ENCODE data around the gene KDM4C.

DNA sequence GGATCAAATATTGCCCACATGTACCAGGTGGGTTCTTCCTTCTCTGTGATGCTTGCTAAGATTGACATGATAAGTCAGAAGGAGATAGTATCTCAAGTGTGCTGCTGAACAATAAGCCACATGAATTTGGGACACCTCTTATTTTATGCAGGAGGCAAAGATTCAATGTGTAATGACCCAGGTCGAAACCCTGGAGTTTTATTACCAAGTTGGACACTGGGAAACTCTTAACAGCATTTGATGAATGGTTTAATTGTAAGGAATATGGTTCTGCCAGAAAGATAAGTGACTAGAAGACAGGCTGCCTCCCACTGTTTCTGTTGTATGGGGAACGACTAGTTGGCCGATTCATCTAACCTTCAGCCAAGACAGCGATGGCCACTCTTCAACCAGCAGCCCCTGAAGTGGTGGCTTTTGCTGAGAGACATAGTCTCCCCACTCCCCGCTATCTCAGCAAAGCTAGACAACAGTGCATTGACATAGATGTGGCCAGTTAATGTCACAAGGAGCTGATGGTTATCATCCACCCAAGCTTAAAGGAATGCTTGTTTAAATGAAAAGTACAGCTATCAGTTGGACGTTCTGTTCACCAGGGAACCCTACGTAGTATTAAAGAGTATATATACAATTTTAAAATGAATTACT lies 407.7 kb downstream of the KDM4C start:
- TF ChIP-seq POLR2A (IDR thresholded peaks at IDR 0.05): no peak
- TF ChIP-seq, protein P1, sequence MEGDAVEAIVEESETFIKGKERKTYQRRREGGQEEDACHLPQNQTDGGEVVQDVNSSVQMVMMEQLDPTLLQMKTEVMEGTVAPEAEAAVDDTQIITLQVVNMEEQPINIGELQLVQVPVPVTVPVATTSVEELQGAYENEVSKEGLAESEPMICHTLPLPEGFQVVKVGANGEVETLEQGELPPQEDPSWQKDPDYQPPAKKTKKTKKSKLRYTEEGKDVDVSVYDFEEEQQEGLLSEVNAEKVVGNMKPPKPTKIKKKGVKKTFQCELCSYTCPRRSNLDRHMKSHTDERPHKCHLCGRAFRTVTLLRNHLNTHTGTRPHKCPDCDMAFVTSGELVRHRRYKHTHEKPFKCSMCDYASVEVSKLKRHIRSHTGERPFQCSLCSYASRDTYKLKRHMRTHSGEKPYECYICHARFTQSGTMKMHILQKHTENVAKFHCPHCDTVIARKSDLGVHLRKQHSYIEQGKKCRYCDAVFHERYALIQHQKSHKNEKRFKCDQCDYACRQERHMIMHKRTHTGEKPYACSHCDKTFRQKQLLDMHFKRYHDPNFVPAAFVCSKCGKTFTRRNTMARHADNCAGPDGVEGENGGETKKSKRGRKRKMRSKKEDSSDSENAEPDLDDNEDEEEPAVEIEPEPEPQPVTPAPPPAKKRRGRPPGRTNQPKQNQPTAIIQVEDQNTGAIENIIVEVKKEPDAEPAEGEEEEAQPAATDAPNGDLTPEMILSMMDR (IDR thresholded peaks at IDR 0.05): no peak
